DMS53 (cell line): Measurements from ENCODE around the gene HS6ST3.

ENCODE experiments used
- DNase-seq: peaks from one replicate; lab custom pipeline; 2025; lab: John Stamatoyannopoulos, UW

HS6ST3 gene

GRCh38 chr13:96308568-96308967 lies 218.7 kb downstream of the HS6ST3 start:
- no peak for DNase-seq

DNA sequence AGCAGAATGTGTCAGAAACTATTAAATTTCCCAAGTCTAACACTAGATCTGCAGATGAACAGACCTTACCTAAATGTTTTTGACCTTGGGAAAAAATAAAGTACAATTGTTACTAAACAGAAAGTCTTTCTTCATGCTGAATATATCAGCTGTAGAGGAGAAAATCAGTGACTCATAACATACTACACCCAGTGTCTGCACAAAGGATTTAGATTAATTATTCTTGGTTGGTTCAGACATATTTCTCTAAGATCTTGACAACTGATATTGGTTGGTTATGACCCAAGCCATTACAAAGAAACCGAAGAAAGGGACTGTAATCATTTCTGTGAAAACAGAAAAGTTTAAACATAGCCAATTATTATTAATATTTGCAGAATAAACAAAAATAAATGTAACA lies 225.1 kb downstream of the HS6ST3 start:
- DNase-seq = no peak

- peak; percentile 20 for DNase-seq
Observed at GRCh38 chr13:96338030-96338429, 248.1 kb downstream of the HS6ST3 start.

- no peak for DNase-seq
Observed at GRCh38 chr13:96342286-96342685, 252.4 kb downstream of the HS6ST3 start.

DNA sequence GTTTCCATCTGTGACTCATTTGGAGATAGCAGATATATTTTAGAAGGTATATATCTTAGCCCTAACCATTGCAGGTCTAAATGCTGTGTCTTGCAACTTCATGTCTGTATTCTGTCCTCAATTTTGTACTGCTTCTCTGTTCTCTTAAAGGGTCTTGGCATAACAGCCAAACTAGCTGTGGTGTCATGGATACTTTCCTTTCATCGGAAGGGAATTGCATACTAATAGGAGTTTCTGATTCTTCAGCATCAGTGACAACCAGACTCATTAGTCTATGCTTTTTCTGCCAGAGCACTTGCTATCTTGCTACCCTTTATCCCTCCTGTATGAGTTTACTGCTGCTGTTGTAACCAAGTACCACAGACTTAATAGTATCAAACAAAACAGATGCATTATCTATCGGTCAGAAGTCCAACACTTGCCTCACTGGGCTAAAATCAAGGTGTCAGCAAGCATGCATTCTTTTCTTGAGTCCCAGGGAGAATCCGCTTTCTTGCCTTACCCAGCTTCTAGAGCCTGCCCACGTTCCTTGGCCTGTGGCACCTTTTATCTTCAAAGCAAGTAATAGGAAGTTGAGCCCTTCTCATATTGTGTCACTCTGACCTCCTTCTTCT lies 253.1 kb downstream of the HS6ST3 start:
- no peak for DNase-seq

GRCh38 chr13:96346921-96347320 lies 257.0 kb downstream of the HS6ST3 start:
- no peak for DNase-seq

DNA sequence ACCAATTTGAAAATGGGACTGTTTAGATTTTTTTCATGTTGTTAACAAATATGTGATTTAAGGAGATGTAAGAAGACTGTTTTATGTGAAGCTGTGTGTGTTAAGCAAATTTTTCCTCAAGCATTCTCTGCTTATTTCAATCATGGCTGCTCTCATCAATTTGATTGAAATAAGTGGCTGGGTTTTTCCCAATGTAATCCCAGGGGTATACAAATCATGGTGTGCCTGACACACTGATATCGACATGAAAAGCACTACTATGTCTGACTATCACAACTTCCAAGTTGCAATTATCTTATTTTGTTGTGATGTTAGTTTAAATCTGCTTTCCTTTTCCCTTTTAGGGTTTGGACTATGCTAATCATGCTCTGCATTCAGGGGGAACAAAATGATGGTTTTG lies 283.7 kb downstream of the HS6ST3 start:
- DNase-seq = no peak

- DNase-seq = no peak
Observed at GRCh38 chr13:96377835-96378234, 287.9 kb downstream of the HS6ST3 start.

- no peak for DNase-seq
Observed at GRCh38 chr13:96379967-96380366, 290.1 kb downstream of the HS6ST3 start.

GRCh38 chr13:96381681-96382080 lies 291.8 kb downstream of the HS6ST3 start:
- no peak for DNase-seq

DNA sequence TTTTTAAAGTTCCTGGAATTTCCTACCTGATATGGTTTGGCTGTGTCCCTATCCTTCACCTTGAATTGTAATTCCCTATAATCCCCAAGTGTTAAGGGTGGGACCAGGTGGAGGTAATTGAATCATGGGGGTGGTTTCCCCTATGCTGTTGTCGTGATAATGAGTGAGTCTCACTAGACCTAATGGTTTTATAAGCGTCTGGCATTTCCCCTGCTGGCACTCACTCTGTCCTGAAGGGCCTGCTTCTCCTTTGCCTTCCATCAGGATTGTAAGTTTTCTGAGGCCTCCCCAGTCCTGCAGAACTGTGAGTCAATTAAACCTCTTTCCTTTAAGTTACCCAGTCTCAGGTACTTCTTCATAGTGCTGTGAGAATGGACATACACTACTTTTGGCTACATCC lies 298.7 kb downstream of the HS6ST3 start:
- no peak for DNase-seq

DNA sequence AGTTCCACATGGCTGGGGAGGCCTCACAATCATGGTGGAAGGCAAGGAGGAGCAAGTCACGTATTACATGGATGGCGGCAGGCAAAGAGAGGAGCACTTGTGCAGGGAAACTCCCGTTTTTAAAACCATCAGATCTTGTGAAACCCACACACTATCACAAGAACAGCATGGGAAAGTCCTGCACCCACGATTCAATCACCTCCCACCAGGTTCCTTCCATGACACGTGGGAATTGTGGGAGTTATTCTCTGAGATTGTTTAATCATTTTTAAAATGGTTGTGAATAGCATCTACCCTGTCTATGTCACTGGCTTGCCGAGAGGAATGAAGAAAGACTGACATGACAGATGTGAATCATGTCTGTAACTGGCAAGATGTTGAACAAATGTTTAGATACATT lies 301.7 kb downstream of the HS6ST3 start:
- no peak for DNase-seq

DNA sequence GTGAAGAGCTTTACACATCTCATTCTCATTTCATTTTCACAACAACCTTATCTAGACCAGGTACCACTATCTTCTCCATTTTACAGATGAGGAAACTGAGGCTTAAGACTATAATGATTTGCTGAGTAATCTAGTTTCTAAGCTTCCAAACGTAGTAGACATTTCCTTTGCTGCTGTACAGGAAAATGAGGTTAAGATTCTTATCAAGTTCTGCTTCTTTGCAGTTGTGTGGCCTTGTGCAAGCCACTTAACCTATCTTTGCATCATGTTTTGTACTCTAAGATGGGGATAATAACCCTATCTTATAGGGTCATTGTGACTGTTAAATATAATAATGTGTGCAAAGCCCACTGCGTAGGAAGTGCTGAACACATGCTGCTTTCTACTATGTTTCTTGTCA lies 307.9 kb downstream of the HS6ST3 start:
- DNase-seq = no peak

GRCh38 chr13:96398486-96398885 lies 308.6 kb downstream of the HS6ST3 start:
- DNase-seq = no peak

- DNase-seq = no peak
Observed at GRCh38 chr13:96403241-96403640, 313.3 kb downstream of the HS6ST3 start.

- no peak for DNase-seq
Observed at GRCh38 chr13:96403651-96404050, 313.7 kb downstream of the HS6ST3 start.

- no peak for DNase-seq
Observed at GRCh38 chr13:96415831-96416385, 326.0 kb downstream of the HS6ST3 start.

GRCh38 chr13:96417939-96418685 lies 328.2 kb downstream of the HS6ST3 start:
- DNase-seq = no peak

DNA sequence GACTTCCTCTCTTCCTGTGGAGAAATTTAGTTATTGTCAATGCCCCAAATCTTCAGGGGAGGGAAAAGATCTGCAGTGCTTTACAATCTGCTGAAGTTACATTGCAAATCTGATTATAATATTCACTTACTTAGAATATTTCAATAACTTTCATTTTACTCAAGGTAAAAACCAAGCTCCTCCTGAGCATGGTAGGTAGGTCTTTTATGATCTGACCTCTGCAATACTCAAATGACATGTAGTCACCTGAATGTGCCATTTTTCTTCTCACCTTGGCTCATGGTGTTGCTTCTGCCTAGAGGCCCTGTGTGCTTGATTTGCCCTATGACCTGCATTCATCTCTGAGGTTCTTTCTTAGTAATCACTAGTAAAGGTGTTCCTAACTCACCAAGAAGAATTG lies 331.4 kb downstream of the HS6ST3 start:
- DNase-seq = no peak

DNA sequence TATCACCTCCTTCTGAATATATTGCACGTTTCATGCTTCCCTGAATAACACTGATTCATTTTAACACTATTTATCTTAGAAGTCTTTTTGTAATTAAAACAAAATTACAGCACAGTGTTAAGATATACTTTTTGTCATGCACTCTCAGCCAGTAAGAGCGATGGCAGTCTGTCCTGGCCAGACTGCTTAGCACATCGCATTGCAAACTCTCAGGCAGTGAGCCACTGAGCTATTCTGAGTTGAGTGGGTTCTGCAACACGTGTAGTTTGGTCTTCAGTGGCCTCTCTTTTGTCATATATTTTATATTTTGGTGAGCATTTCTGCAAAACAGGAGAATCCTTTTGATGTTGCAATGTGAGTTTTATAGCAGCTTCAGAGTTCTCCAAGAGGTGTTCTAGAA lies 332.1 kb downstream of the HS6ST3 start:
- DNase-seq = no peak

GRCh38 chr13:96426167-96426566 lies 336.3 kb downstream of the HS6ST3 start:
- DNase-seq = peak; percentile 6

GRCh38 chr13:96428911-96429310 lies 339.0 kb downstream of the HS6ST3 start:
- DNase-seq = no peak

- no peak for DNase-seq
Observed at GRCh38 chr13:96431044-96431581, 341.2 kb downstream of the HS6ST3 start.
